Neuron (in vitro differentiated cells): ENCODE results near the gene HOMEZ.

Experiments
- H2AFZ ChIP-seq: one replicate; pipeline ENCODE4 v1.6.1; 2013; ENCODE audit warnings: low read depth, mild to moderate bottlenecking, inconsistent platforms, low read length, moderate library complexity
- H3K27me3 ChIP-seq: one replicate; pipeline ENCODE4 v1.6.1; 2013; ENCODE audit warnings: low read length; ENCODE audit not compliant: insufficient read depth
- H3K36me3 ChIP-seq: one replicate; pipeline ENCODE4 v1.6.1; 2013; ENCODE audit warnings: low read length; ENCODE audit not compliant: insufficient read depth
- H3K4me1 ChIP-seq: one replicate; pipeline ENCODE4 v1.6.1; 2013; ENCODE audit warnings: low read length; ENCODE audit not compliant: insufficient read depth
- H3K4me3 ChIP-seq: 2 replicates; pipeline ENCODE4 v1.5.1; 2013; ENCODE audit warnings: mild to moderate bottlenecking, low read length, moderate library complexity
- H3K9me3 ChIP-seq: one replicate; pipeline ENCODE4 v1.6.1; 2013; ENCODE audit warnings: low read length

HOMEZ gene

DNA sequence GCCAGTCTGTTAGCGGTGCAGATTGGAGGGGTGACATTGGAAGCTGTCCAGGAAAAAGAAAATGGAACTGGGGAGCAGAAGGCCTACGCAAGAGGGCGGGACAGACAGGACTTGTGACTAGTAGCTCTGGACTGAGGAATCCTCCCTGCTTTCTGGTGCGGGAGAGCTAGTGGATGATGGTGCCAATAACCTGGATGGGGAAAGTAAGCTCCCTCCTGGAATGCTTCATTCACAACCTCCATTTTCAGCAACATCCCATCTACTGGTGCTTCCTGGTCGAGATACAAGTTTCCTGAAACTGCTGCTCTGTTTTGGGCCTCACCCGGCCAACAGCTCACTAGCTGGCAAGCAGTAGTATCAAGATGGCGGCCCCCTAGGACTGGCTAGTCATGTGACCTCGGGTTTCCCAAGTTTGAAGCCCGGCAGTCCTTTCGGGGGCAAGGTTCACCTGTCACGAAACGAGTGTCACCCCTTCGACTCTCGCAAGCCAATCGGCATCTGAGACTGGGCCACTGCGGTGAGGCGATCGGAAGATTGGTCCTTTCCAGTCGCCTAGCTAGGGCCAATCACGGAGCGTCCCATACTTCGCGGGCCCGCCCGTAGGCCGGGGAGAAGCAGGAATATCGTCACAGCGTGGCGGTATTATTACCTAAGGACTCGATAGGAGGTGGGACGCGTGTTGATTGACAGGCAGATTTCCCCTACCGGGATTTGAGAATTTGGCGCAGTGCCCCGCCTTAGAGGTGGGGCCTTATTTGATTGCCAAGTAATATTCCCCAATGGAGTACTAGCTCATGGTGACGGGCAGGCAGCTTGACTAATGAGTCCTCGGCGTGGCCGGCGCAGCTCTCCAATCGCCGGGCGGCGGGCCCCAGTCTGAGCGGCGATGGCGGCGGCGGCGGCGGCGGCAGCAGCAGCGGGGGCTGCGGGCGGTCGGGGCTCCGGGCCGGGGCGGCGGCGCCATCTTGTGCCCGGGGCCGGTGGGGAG, 34.9 kb upstream of the HOMEZ start, which contains the start of gene PABPN1:
Gene PABPN1, plus strand, starts transcription at position 874 of the 988 bp plus-strand sequence. Its CDS starts 13 bp downstream, at position 887.
- peaks cover 30% of the 10 kb centered on the region for H3K36me3 ChIP-seq
- H3K4me1 ChIP-seq = peaks cover 19% of the 10 kb centered on the region

DNA sequence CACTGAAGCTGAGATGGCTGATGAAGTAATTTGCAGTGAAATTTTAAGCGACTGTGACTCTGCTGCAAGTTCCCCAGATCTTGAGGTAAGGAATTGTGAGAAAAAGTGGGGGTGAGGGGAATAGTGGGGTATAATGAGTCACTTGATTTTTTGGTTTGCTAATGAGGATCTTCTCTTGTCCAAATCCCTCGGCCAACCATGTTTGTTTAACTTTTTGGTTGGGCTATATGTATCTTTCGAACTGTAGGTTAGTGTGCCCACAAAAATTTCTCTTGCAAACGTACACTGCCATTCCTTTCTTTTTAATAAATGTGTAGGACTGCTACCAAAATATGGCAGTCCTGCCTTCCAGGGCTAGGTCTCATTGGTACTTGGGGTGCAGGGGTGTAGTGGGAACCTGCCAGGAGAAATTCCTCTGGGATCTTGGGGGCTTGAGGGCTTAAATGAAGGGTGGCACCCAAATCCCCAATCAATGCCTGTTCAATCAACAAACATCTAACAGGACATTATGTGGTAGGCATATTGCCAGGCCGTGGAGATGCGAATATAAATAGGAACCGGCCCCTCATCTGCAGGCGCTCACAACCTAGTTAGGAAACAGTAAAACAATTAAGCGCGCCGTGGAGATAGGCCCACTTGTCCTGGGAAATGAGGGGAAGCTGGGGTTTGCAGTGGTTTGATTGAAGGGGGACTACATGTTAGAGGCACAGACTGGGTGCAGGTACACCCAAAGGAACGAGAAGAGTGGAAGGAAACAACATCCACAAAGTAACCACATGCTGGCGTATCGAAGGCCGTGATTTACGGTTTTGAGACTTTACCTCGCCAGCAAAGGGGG, 34.0 kb upstream of the HOMEZ start:
- Histone ChIP-seq H3K4me1 (peaks cover 19% of the 10 kb centered on the region), H3K4me3 (peak overlapping the region; percentile 54), H3K36me3 (peaks cover 24% of the 10 kb centered on the region), H3K9me3 (no peaks in the 10 kb centered on the region), H2AFZ (no peak overlapping the region), H3K27me3 (no peaks in the 10 kb centered on the region)

More for the DNA sequence above, 34.9 kb upstream of the HOMEZ start, which contains the start of gene PABPN1:
- Histone ChIP-seq H2AFZ (no peak within 1 kb of the TSS), H3K9me3 (no peaks in the 10 kb centered on the region), H3K4me3 (peak within 1 kb of the TSS; percentile 75), H3K27me3 (no peaks in the 10 kb centered on the region)

DNA sequence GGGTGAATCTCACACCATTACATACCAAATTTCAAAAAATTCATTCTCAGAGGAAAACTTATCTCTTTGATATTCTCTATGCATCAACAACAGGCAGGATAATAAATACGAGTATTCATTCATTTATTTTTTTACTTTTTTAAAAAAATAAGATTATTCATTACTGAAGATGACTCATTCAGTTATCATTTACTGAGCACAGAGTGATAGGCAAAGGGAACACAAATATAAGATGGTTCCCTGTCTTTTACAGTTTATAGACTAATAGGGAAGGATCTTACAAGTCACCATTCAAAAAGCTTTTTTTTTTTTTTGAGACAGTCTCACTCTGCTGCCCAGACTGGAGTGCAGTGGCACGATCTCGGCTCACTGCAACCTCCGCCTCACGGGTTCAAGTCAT, 30.4 kb upstream of the HOMEZ start:
- H3K27me3 ChIP-seq = no peaks in the 10 kb centered on the region
- H2AFZ ChIP-seq = no peak overlapping the region
- peaks cover 9% of the 10 kb centered on the region for H3K4me1 ChIP-seq
- H3K4me3 ChIP-seq = no peak overlapping the region
- H3K36me3 ChIP-seq = peaks cover 7% of the 10 kb centered on the region
- no peaks in the 10 kb centered on the region for H3K9me3 ChIP-seq

DNA sequence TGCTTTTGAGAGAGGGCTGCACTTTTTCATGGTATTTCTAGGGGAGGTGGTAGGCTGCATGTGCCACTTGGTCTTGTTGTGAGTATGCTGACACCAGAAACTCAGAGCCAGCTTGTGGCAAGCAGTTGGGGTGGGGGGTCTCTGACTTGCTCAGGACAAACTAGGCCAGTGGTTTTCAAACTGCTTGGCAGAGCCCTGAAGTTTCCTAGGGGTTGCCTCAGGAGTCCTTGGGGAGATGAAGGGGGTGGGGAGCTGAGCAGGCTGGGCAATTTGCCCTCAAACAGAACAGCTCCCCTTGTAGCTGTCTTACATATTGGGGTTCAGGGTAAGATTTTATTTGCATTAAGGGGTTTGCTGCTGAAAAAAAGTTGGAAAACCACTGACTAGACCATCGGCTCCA, 24.6 kb upstream of the HOMEZ start:
- Histone ChIP-seq H3K4me3 (no peak overlapping the region), H3K27me3 (no peaks in the 10 kb centered on the region), H3K9me3 (no peaks in the 10 kb centered on the region), H3K4me1 (peaks cover 22% of the 10 kb centered on the region), H2AFZ (no peak overlapping the region), H3K36me3 (peaks cover 43% of the 10 kb centered on the region)

DNA sequence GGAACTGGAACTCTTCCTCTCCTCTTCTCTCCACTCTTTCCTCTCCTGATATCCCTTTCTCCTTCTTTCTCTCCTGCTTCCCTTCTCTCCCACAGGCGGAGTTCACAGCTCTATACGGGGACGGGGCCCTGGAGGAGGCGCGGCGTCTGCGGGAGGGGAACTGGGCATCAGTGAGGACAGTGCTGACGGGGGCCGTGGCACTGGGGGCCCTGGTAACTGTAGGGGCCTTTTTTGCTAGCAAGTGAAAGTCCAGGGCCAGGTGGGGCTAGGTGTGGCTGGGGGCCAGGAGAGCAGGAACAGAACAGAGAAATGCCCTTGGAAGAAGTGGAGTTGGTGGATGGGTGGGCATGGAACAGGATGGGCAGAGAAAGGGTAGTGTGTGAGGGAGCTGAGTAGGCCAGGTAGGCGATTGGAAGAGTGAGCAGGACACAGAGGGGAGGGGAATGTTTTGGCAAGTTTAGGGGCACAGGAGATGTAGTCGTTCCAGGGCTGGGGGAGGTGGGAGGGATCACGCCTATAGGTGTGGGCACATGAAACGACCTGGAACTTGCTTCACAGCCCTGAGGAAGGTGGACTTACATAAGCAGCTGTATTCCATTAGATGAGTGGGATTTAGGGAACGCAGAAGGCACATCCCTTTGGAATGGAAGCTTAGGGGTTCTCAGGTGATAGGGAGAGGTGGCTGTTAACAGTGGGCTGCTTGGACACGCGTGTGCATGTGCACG, 23.0 kb upstream of the HOMEZ start:
- Histone ChIP-seq H3K36me3 (peaks cover 43% of the 10 kb centered on the region), H2AFZ (no peak overlapping the region), H3K27me3 (no peaks in the 10 kb centered on the region)

DNA sequence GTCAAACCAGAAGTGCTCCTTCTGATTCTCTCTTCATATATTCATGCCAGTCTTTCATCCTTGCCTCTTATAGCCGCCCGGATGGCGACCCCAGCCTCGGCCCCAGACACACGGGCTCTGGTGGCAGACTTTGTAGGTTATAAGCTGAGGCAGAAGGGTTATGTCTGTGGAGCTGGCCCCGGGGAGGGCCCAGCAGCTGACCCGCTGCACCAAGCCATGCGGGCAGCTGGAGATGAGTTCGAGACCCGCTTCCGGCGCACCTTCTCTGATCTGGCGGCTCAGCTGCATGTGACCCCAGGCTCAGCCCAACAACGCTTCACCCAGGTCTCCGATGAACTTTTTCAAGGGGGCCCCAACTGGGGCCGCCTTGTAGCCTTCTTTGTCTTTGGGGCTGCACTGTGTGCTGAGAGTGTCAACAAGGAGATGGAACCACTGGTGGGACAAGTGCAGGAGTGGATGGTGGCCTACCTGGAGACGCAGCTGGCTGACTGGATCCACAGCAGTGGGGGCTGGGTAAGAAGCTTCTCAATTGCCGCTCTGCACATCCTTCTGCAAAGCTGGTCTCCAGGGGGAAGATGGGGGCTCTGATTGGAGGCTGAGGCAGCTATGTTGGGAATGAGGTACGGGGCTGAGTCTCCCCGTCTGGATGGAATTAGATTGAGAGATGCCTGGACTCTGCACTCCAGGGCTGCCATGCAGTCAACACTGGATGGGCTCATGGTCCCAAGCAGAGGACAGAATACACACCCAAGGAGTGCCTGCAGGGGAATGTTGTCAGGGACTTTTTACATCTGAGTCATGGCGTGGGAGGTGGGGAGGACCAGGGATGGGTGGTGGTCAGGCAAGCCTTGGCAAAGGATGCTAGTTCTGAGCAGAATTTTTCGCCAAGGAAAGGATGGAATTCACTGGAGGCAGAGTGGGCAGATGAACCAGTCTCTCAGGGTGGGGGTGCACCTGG, 22.0 kb upstream of the HOMEZ start:
- Histone ChIP-seq H3K4me1 (peaks cover 22% of the 10 kb centered on the region), H2AFZ (no peak overlapping the region), H3K27me3 (no peaks in the 10 kb centered on the region), H3K9me3 (no peaks in the 10 kb centered on the region), H3K4me3 (peak overlapping the region; percentile 85), H3K36me3 (peaks cover 40% of the 10 kb centered on the region)

More for the DNA sequence above, 23.0 kb upstream of the HOMEZ start:
- H3K4me3 ChIP-seq = no peak overlapping the region
- peaks cover 22% of the 10 kb centered on the region for H3K4me1 ChIP-seq
- H3K9me3 ChIP-seq = no peaks in the 10 kb centered on the region

DNA sequence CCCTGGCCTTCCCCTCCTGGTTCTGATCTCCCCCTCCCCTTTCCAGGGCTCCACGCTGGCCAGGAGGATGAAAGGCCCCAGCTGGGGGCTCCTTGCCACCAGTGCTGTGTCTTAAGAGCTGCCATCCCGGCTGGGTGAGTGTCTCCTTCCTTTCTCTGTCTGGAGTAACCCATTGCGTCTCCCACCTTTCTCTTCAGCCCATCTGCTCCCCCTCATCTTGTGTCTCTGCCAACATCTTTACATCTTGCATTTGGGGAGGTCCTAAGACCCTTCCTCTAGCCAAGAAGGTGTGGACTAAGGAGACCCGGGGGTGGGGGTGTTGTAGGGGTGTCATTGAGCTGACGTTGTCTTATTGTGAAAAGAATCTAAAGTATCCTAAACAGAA, 21.2 kb upstream of the HOMEZ start:
- H3K9me3 ChIP-seq = no peaks in the 10 kb centered on the region
- H3K4me1 ChIP-seq = peaks cover 22% of the 10 kb centered on the region
- no peak overlapping the region for H2AFZ ChIP-seq
- no peaks in the 10 kb centered on the region for H3K27me3 ChIP-seq
- peaks cover 39% of the 10 kb centered on the region for H3K36me3 ChIP-seq
- peak overlapping the region; percentile 85 for H3K4me3 ChIP-seq

DNA sequence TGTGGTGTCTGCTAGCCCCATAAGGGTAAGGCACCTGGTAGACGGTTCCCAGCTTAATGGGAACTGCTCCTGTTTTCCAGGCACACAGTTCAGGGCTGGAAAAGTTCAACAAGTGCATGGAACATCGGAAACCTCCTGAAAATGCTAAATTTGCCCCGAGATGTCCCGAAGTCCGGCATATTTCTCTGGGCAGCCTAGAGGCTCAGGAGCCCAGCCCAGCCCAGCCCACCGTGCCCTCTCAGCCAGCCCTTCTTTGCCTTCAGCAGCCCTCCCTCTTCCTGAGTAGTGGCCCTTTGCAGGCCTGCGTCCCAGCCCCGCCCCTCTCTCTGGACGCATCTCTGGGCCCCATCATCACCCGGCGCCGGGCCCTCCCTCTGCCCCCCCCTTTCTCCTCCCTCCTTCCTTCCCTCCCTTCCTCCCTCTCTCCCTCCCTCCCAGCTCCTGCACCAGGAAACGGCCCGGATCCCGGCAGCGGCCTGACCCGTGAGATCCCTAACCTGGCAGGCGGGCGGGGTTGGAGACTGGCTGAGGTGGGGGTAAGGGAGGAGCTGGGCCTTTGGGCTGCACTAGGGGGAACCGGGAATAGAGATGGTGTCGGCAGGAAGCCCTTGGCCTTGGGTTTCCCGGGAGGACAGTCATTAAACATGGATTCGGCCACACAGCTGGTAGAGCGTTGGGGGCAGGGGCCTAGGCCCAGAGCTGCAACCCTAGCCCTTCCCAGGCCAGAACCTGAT, 20.6 kb upstream of the HOMEZ start, which contains the start of gene BCL2L2:
Gene BCL2L2, plus strand, starts transcription at position 422 of the 734 bp plus-strand sequence. CDS start 935 bp downstream, outside the sequence.
- H3K4me3 ChIP-seq = peak within 1 kb of the TSS; percentile 85
- H3K4me1 ChIP-seq = peaks cover 22% of the 10 kb centered on the region
- H3K9me3 ChIP-seq = no peaks in the 10 kb centered on the region
- H3K36me3 ChIP-seq = peaks cover 36% of the 10 kb centered on the region
- H3K27me3 ChIP-seq = no peaks in the 10 kb centered on the region
- H2AFZ ChIP-seq = peak within 1 kb of the TSS; percentile 49

DNA sequence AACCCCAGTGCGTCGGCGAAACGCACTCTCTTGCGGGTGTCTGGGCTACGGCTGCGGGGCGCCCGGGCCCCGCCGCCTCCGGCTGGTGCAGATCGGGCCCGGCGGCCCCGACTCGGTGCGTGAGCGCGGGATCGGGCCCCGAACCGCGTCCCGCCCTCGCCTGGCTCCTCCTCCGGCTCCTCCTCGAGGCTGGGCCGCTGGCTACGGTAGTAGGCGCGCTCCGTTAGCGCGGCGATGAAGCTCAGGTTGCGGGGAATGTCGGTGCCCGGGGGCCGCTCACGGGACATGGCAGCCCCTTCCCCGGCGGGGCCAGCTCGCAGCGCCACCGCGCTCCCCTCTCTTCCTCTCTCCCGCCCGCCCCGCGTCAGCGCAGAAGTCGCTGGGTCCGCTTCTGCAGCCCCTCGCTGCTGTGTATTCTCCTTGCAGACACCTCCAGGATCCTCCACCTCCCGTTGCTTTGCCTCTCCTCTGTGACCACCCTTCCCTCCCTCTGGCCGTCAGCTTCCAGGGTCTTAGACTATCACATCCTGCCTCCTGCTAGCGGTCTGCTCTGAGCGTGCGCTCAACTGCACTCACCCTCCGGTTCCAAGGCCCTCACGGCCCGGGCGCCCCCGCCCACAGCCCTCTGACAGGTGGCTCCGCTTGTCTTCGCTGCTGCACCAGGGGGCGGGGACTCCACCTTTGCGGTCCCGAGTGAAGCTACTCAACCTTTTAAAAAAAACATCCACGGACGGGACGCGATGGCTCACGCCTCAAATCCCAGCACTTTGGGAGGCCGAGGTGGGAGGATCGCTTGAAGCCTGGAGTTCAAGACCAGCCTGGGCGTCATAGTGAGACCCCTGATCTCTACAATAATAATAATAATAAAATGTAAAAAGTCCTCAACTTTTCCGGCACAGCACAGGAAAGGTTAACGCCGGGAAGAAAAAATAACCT, 16.6 kb upstream of the HOMEZ start, which contains the start of gene PPP1R3E:
Gene PPP1R3E, minus strand, starts transcription at position 570 of the 936 bp plus-strand sequence. Its CDS starts 283 bp downstream, at position 287.
- no peaks in the 10 kb centered on the region for H3K27me3 ChIP-seq

DNA sequence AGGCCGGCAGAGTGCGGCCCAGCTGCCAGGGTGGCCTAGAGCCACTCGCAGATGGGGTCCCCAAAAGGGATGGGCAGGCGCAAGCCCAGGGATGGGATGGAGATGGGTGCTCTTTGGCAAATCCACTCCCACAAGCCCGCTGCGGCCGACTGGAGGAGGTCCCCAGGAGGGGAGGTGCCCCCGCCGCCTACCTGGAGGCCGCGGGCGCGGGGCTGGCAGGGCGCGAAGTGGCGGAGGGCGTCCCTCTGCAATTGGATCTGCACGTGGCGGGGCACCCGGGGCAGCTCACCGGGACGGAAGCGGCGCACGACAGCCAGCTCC, 16.0 kb upstream of the HOMEZ start:
- Histone ChIP-seq H2AFZ (peak overlapping the region; percentile 84), H3K4me1 (peaks cover 24% of the 10 kb centered on the region), H3K4me3 (peak overlapping the region; percentile 60), H3K36me3 (peaks cover 9% of the 10 kb centered on the region), H3K27me3 (no peaks in the 10 kb centered on the region), H3K9me3 (no peaks in the 10 kb centered on the region)

More for the DNA sequence above, 16.6 kb upstream of the HOMEZ start, which contains the start of gene PPP1R3E:
- Histone ChIP-seq H3K4me1 (peaks cover 30% of the 10 kb centered on the region), H2AFZ (peak within 1 kb of the TSS; percentile 84), H3K9me3 (no peaks in the 10 kb centered on the region), H3K36me3 (peaks cover 9% of the 10 kb centered on the region), H3K4me3 (peak within 1 kb of the TSS; percentile 60)
